ENCODE data around the gene UXS1.

UXS1 gene

DNA sequence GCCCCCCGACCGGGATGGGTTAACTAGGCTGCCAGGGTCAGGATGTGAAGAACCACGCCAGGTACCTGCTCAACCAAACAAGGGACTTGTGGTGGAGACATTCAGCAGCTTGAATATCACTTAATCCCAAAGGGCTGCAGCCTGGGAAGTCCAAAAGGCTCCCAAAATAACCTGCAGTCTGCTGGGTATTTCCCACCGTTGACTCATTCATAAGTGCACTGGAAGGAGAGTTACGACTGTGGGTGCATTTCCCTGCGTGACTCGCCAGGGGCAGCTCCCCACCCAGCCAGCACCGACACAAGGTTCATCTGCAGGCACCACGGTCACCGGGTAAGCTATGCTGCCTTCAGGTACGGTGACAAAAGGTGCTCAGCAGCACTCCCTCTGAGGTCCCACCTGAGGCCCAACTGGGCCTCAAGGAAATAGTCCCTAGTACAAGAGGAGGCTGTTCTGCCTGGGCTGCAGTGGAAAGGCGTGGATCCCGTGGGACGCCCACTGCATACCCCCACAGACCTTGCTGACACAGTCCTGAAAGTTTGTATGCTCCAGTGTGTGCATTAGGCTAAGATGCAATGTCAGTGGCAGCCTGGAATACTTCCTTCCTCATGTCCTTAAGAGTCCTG lies 86.5 kb downstream of the UXS1 start:
- no peak for FAIRE-seq

DNA sequence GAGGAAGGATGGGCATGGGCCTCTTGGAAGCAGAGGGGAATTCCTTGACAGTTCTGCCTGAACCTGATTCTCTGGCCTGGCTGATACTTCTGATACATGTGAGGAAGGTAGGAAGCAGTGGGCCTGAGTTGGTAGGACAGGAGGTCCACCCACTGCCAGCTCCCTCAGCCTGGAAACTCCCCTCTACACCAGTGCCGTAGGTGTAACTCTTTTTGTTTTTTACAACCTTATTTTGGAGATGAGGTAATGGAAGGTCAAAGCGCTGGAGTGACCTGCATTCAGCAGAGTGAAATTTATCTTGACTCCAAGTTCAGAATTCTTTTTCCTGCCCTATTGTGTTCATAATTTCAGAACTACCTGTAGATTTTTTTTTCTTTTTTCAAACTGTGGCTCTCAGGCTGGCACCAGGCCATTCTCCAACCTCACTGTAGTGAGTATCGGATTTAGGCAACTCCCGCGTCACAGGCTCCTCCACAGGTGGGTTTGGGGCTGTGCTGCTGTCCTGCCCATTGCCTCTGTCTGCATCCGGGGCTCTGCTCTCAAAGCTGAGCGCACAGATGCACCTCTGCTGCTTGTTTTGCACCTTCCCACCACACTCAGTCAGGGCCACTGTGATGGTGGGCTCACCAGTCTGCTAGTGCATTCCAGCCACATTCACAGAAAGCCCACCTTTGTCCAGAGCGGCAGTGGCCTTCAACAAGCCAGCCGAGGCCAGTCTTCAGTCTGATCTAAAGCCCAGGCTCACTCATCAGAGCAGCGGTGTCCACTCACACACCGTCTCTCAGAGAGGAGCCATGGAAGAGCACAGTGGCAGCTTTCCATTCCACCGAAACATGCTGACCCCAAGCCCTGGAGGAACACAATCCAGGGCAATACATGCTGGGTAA lies 87.2 kb downstream of the UXS1 start:
- FAIRE-seq = no peak

DNA sequence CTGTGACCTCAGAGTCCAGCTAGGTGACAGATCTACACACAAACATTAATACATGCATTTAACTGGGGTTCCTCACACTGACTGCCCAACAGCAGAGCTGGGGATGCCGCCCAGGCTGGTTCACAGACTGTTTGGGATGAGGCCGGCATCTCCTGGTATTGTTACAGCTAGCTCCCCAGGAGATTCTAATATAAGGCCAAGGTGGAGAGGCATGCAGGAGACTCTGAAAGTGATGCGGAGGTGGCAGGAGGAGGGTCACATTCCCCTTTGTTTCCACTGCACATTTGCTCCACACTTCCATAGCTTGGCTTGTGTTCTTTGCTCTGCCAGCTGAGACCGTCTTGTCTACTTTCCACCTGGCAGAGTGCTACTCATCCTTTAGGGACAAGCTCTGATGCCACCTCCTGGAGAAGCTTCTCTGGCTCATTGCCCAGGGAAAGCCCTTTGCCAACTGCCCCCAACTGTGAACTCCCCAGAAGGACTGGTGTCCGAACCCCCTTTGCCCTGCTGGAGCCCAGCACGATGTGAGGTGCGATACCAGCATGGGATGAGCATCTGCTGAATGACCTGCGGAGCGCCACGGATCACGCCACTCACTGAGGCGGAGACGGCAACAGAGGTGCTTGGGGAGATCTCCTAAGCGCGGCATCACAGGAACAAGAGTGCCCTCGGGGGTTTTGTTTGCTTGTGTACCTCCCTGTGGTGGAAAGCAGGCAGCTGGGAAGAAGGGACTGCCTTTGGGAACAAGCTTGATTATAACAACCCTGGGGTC lies 88.8 kb downstream of the UXS1 start:
- FAIRE-seq = no peak

DNA sequence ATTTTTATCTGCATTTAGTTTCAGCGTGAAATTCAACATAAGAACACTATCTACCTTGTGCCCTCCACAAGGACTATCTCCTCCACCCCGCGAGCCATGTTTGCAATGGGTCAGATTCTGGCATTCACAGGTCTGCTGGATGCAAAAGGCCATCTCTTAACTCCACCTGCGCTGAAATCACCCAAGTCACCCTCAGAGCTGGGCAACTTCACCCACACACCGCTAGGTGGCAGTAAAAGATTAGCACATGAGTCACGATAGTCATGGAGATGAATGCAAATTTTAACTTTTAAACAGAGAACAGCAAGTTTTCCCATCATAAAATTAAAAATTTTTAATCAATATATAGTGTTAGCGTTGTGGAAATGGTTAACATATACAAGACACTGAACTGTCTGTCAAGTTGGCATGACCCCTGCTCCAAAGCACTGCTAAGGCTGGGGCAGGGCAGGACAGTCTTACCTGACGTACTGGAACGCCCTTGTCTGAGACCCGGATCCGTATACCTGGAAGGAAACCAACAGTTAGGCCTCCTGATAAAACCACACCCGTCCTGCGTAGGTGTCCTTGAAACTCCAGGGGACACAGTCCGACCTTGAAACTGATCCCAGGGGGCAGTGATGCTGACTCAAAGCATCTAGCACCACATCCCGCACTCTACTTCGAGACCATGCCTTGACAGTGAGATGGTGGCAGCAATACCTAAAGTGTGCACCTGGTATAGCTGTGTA lies 89.6 kb downstream of the UXS1 start:
- peak; percentile 68 for FAIRE-seq

DNA sequence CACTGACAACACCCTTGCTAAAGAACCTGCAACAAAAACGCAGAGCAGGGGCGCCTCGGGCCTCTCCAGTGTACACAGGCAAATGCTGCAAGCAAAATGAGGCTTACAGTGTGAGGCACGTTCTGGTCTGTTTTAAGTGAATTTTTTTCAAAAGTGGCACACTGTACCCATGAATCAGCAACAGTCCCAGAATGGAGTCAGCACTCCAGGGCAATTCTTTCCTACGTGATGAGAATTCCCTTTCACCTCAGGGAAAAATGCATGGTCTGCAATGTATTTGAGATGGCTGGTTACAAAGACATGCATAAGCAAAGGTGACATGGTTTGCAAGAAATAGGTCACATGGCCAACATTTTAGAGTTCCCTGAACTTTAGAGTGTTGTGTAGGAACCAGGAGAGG lies 94.4 kb downstream of the UXS1 start:
- FAIRE-seq = no peak

DNA sequence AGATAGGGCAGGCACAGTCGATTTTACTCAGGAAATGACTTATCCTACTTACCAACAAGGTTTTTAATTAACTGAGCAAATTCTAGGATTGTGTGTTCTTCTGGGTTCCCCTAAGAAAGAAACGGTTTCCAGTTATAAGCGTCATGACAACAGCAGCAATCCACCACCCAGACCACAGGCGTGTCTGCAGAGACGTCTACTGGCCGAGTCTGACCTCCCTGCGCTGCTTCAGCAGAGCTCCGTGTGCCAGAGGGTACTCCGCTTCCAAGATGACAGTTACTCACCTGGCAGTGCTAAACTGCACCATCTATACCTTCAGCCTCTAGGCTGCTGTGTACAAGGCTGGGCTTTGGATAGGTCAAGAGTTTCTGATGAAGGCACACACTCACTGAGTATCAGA lies 95.4 kb downstream of the UXS1 start:
- FAIRE-seq = no peak

DNA sequence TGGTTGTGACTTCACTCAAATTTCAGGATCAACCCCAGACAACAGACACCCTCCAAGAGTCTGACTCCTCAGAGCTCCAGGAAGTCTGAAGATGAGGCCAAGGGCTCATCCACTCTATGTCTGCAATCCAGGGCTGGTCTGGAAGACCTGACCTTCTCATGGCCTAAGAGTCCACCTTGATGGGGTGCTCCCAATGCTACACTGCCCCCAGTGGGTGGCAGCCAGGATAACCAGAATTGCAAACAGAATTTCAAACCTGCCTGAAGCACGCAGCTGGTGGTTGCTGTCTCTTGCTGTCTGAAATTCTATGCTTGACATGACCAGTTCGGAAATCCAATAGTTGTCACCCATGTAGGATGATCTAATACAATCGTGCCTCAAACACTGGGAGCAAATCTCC lies 96.0 kb downstream of the UXS1 start:
- FAIRE-seq = no peak

DNA sequence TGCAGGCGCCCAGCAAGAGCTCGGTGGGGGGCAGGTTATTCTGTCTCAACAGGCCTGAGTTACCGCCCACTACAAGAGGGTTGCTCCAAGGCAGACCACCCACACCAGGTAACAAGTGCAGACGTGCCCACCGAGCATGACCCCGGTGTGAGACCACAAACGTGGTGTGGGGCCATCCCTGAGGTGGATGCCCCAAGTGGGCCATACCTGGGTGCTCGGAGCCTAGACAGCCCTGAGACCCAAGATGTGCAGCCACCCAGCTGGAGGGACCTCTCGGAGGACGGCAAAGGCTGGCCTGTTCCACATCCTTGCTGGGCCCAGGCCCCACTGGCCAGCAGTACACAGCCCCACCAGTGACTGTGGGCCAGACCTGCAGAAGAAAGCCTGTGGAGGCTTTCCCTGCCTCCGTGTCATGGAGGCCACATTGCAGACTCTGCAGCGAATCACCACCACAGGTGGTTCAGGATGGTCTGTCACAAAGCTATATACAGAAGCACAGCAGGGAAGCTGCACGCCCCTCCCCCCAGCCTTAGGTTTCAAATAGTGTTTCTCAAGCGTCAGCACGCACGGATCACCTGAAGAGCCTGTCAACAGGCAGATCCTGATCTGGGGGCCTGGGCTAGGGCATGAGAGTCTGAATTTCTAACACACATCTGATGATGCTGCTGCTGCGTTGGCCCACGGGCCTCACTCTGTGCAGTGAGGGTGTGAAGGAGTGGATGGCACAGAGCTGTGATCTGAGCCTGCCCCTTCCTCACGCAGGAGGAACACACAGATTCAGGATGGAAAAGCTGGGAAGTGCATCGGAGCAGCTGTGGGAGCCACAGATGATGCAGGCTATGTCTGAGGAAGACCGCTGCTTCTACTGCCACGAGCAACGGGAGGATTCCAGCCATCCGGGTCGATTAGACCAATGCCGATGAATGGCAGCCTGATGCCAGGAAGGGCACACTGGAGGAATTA lies 96.8 kb downstream of the UXS1 start:
- no peak for FAIRE-seq

DNA sequence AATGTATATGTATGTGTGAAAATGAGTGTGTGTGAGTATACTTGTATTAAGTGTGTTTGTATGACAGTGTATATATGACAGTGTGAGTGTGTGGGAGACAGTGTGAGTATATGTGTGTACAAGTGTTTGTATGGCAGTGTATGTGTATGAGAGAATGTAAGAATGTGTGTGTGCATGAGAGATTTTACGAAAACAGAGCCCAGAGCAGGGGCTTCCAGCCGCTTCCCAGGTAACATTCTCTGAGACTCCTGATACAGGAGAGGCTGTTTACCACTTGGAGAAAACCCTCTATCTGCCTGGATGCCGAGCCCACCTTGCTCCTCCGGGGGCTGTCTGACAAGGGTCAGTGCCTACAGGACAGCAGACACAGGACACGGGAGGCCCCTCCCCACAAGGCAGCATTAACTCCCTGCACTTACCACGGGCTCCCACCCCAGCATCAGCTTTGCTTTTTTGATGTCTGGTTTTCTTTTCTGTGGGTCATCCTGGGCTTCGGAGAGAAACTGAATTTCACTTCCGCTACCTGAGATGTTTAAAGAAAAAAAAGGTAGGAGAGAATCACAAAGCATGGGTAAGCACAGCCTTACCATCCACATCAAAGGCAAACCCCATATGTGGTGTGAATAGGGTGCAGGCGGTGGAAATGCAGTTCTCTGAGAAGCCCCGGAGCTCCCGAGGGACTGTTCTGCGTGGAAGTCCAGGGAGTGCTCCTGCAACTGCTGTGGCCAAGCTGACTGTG lies 97.6 kb downstream of the UXS1 start:
- FAIRE-seq = no peak

DNA sequence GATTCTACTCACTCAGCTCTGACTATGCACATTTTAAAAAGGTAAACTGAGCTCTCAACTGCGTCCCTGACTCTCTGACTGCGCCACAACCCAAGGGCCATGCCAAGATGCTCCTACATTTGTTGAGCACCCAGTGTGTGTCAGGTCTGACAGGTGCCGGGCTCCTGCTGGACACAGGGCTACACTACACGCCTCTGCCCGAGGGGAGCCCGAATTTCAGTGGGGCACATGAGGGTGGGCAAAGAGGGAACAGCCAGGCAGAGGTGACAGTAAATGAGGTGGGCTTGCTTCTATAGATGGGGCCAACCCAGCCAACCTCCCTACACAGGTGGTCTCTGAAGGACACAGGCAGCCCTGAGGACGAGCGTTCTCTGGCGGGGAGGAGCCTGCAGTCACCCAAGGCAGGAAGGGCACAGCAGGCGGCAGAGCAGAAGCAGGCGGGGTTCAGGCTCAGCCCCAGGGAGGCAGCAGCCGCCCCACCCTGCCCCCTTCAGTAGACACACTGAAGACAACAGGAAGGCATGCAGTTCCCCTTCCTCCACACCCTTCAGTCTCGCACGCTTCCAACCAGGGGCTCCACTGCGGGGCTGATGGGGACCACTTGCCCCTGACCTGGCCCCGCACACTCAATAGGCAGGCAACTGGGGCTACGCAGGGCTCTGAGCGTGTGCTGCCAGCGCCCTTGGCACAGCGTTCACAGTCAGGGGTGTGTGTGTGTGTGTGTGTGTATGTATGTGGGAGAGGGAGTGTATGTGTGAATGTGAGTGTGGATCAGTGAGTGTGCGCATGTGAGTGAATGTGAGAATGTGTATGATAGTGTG lies 98.4 kb downstream of the UXS1 start:
- FAIRE-seq = no peak

DNA sequence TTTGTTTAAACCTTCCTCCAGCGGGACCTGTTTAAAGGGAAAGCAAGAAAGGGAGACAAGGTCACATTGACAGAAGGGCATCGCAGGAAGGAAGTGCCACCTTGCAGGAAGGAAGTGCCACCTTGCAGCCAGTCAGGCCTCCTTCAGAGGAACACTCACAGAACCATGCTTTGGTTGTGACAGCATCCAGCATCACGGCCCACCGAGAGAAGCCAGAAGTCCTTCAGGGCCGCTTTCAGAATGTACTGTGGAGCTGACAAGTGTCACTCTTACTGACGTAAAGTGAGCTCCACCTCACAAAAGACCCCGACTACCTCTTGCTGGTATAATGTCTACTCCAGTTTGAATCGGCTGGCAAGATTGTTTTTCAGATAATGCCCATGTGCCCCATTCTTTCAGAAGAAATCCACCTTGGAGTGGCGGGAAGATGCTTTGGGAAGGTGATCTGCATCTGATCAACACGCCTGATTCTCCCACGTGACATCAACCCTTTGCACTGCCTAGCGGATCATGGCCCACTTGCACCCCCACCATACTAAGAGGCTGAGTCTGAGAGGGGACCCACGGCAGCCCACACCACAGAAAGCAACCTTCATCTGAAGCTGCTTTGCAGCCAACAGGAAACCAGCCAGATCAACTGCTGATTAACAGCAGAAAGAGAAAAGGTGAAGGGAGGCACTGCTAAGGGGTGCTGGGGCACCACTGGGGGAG lies 99.8 kb downstream of the UXS1 start:
- no peak for FAIRE-seq

DNA sequence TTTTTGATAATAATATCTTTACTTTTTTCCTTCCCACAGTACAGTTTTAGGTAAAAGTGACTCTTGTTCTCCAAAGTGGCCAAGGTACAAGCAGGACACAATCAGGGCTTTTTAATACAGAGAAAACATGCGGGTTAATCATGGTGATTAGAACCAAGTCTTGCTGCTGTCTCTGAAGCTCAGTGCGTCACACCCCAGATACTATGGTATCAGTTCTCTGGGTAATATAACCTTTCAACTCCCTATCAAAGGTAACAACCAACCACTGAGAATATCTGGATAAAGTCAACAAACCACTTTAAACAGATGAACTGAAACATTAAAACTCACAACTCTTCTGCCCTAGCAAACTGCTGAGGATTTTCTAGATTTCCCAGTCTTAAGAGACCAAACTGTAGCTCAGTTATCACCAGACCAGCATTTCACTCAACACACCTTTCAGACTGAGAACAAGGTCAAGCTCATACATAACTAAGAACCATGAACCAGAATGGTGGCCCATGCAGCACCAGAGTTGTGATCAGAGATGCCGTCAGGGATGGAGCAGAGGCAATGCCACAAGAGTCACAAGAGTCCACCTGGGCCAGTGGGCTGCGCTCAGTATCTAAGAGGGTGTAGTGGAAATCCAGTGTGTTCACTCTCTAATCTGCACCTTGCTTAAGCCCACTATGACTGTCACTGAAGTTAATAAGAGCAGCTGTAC lies 103.0 kb downstream of the UXS1 start:
- FAIRE-seq = no peak

DNA sequence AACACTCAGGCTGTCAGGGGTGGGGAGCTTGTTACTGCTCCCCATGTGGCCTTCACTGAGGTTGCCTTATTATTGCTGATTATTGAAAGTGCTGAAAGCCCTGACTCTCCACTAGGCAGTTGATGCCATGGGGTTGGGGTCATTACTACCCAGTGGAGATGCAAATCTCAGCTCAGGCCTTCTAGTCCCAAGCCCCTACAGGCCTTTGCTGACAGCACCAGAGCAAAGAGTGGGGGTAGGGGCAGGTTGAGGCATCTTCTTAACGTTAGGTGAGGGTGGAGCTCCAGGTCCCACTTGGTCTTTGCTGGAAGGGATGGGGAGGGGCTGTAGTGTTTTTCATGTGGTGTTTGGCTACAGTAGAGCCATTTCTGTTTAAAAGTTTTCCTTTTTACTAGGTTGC lies 104.5 kb downstream of the UXS1 start:
- no peak for FAIRE-seq

DNA sequence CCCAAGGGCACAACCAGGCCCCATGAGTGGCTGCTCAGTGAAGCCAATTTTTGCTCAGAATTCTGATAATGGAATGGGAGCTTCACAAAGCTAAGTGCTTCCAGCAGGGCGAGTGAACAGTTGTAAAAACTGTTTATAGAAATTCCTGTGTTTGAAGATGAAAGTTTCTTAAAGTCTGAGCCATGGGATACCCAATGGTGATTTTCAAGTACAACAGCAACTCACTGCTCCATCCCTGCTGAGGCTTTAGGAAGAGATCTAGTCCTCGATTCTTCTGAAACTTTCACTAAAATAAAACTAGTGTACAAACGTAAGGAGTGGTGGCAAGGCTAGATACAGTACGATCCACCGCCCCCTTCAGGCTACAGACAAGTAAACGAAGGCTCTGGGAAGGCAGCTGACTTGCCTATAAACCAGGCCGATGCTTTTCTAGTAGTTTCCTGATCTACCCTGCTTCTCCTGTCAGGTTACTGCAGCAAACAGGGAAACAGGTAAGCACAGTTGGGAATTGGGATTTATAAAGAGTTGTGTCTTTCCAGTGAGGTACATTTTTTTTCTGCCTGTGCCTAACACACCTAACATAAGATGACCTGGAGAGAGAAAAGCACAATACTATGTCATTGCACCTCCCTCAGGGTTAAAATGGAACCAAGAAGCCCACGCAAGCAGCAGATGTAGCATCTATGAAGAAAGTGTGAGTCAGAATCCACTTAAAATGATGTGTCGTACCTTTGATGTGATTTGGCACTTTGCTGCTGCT lies 108.7 kb downstream of the UXS1 start:
- FAIRE-seq = no peak

DNA sequence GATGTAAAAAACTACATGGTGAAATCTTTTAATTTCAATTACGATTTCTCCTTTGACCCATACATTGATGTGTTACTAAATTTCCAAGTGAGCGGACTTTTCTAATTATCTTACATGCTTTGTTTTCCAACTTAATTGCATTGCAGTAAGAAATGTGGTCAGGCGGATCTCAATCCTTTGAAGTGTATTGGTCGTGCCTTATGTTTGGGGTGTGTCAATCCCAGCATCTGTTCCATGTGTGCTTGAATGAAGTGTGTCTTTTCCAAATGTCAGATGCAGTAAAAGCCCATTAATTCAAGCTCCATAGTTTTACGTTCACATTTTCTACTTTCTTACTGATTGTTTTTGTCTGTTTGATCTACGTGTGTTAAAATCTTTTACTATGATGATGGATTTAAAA lies 113.1 kb downstream of the UXS1 start:
- no peak for FAIRE-seq

DNA sequence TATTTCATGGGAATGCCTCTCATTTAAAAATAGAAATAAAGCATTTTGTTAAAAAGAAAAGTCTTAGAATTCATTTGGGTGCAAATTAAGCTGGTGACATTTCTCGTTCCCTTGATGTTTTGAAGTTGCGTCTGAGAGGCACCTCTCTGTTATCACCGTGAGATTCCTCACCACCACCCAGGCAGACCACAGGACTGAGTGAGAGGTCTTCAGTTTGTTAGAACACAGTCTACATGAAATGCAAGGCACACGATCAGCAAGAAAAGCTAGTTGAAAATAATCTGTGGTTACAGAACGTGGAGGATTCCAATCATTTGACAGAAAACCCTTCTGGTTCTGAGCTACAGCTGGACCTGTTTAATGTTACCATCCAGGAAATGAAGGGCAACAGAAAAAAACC lies 116.0 kb downstream of the UXS1 start:
- no peak for FAIRE-seq

DNA sequence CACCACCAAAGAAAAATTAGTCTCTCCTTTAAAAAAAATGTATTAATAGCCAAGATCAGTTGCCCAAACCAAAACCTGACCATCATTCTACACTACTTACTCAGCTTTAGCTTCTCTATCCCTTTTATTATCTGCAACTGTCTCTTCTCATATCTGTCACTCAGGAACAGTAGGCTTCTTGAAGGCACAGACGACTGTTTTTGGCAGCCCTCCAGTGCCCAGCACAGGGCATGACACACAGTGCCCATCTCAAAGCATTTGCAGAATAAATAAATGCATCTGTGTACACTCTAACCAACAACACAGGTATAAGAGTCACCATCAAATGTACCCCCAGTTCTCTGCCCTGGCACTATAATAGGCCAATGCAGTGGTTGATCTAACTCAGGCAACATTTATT lies 117.2 kb downstream of the UXS1 start:
- no peak for FAIRE-seq

DNA sequence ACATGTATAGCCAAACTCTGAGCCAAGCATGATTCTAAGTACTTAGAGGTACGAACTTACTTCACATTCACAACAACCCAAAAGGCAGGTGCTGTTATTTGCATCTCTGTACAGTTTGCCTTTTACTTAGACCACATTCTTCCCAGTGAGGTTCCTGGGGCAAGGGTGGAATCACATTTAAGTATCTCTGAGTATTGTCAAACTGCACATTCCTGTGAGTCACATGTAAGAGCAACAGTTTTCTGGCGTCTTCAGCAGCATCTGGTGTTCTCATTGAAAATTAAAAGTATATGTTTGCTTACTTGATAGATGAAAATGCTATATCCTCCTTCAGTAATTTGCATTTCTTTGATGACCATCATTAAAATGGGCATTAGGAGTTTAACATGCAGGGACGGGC lies 119.1 kb downstream of the UXS1 start:
- no peak for FAIRE-seq
